DND-41 (cell line): ENCODE data around the gene CTU2.

ENCODE experiments used
- ATAC-seq: fragments of 200-7000 bp; cut with Tn5 transposase; 3 replicates; pipeline ENCODE4 v1.9.1; 2021; ENCODE audit warnings: low read depth; ENCODE audit not compliant: insufficient read depth
- DNase-seq: peaks from one replicate; pipeline ENCODE4 v3.0.0-alpha.2; 2020
- H2AFZ ChIP-seq: 2 replicates; pipeline ENCODE4 v1.6.0; 2012; ENCODE audit warnings: low read depth, low read length
- H3K27ac ChIP-seq: 2 replicates; pipeline ENCODE4 v1.5.1; 2012; ENCODE audit warnings: low read length, inconsistent platforms
- H3K27me3 ChIP-seq: fragments of 200-600 bp; sonication (generic); 2 replicates; pipeline ENCODE4 v1.6.0; 2012; ENCODE audit warnings: low read length, mild to moderate bottlenecking, inconsistent platforms; ENCODE audit not compliant: insufficient read depth, poor library complexity
- H3K36me3 ChIP-seq: 2 replicates; pipeline ENCODE4 v1.5.1; 2012; ENCODE audit warnings: low read length, inconsistent platforms; ENCODE audit not compliant: insufficient read depth
- H3K4me1 ChIP-seq: 2 replicates; pipeline ENCODE4 v1.5.1; 2012; ENCODE audit warnings: mild to moderate bottlenecking, low read length; ENCODE audit not compliant: insufficient read depth
- H3K4me2 ChIP-seq: 2 replicates; pipeline ENCODE4 v1.6.0; 2012; ENCODE audit warnings: mild to moderate bottlenecking, moderate library complexity, low read length, inconsistent platforms; ENCODE audit not compliant: insufficient read depth
- H3K4me3 ChIP-seq, 2 experiments: fragments of 200-600 bp in 1 of 2; shearing (Covaris generic) in 1 of 2; 2 replicates each; pipeline ENCODE4 v1.5.1; 2012 to 2016; ENCODE audit warnings: inconsistent platforms in 2 of 2, low read length in 2 of 2, mild to moderate bottlenecking in 2 of 2, low read depth in 1 of 2, moderate library complexity in 1 of 2
- H3K79me2 ChIP-seq: 2 replicates; pipeline ENCODE4 v1.6.0; 2012; ENCODE audit warnings: low read length, inconsistent platforms; ENCODE audit not compliant: insufficient read depth
- H3K9ac ChIP-seq: 2 replicates; pipeline ENCODE4 v1.6.0; 2012; ENCODE audit warnings: low read depth, mild to moderate bottlenecking, inconsistent platforms, low read length, moderate library complexity
- H3K9me3 ChIP-seq: 2 replicates; pipeline ENCODE4 v1.5.1; 2012; ENCODE audit warnings: low read length, moderate library complexity, mild to moderate bottlenecking, inconsistent platforms; ENCODE audit not compliant: insufficient read depth, severe bottlenecking
- H4K20me1 ChIP-seq: 2 replicates; pipeline ENCODE4 v1.6.0; 2012; ENCODE audit warnings: low read length; ENCODE audit not compliant: insufficient read depth
- CTCF ChIP-seq: IDR thresholded peaks from 2 replicates; pipeline ENCODE4 v1.5.1; 2012; ENCODE audit warnings: borderline replicate concordance, low read length, moderate library complexity, mild to moderate bottlenecking; ENCODE audit not compliant: poor library complexity, severe bottlenecking; ENCODE audit errors: extremely low read depth
- EZH2 ChIP-seq: IDR thresholded peaks from 3 replicates; pipeline ENCODE4 v1.6.1; 2012; ENCODE audit warnings: borderline replicate concordance, low read depth, mild to moderate bottlenecking, moderate library complexity, low read length, inconsistent platforms; ENCODE audit not compliant: severe bottlenecking

Gene CTU2

DNA sequence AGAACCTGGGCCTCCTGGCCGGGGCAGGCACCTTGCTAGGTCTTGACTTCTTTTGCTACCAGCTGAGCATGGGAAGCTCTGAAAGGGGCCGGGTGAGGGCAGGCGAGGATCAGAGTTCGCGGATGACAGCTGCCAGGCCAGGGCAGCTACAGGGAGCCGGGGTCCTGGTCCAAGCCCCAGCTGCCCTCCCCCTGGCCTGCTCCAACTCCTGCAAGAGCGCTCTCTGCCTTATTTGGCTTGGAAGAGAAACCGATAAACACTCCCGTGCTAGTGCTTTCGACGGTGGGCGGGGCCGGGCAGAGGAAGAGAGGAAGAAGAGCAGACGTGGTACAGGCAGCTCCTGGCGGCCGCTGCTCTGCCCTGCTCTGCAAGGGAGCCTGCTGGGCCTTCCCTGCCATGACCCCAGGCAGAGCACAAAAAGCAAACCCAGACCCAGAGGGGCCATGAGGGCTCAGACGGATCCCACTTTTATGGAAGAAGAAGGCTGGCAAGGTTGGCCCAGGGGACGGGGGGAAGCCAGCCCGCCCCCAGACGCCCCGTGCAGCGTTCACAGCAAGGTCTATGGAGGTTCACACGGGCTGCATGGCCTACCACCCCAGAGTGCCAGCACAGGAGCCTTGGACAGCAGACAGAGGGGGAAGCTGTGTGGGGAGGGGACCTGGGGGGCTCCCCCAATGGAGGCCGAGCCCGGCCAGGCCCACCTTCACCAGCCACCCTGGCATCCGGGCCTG, 53.1 kb downstream of the CTU2 start:
- Histone ChIP-seq H3K9me3 (no peaks in the 10 kb centered on the region), H3K36me3 (peaks cover 33% of the 10 kb centered on the region), H3K27ac (no peak overlapping the region), H3K79me2 (peaks cover 95% of the 10 kb centered on the region), H3K4me1 (no peaks in the 10 kb centered on the region), H3K4me2 (no peak overlapping the region), H4K20me1 (peaks cover 96% of the 10 kb centered on the region), H3K4me3 (no peak overlapping the region), H2AFZ (no peak overlapping the region), H3K27me3 (no peaks in the 10 kb centered on the region), H3K9ac (no peak overlapping the region)
- TF ChIP-seq CTCF (no peak), EZH2 (no peak)
- ATAC-seq (no peak), DNase-seq (no peak)

DNA sequence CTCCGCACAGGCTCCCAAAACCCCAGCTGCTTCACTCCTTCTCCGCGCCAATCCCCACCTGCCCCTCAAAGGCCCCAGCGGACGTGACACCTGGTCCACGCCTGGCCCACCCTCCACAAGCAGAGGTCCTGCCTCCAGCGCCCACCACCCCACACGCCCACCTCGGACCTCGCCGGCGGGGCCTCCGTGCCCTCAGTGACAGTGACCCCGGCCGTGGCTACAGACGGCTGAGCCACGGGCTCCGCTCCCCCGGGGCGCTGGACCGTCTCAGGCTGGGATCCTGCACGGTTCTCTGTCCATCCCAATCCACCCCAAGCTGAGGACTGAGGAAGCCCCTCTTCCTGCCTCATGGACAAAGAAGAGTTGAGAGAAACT, 53.7 kb downstream of the CTU2 start:
- no peaks in the 10 kb centered on the region for H3K9me3 ChIP-seq
- no peak overlapping the region for H3K9ac ChIP-seq
- no peak for ATAC-seq
- peaks cover 95% of the 10 kb centered on the region for H4K20me1 ChIP-seq
- H2AFZ ChIP-seq = no peak overlapping the region
- peaks cover 36% of the 10 kb centered on the region for H3K36me3 ChIP-seq
- no peaks in the 10 kb centered on the region for H3K4me1 ChIP-seq
- H3K4me2 ChIP-seq = no peak overlapping the region
- no peak overlapping the region for H3K4me3 ChIP-seq
- no peak for DNase-seq
- H3K27ac ChIP-seq = no peak overlapping the region
- no peak for TF ChIP-seq CTCF
- no peak for TF ChIP-seq EZH2
- no peaks in the 10 kb centered on the region for H3K27me3 ChIP-seq
- peaks cover 94% of the 10 kb centered on the region for H3K79me2 ChIP-seq

- ATAC-seq = no peak
- Histone ChIP-seq H3K4me3 (no peak overlapping the region), H3K9me3 (no peaks in the 10 kb centered on the region)
Observed at GRCh38 chr16:88760424-88761142, 54.3 kb downstream of the CTU2 start.

More at GRCh38 chr16:88760424-88761142, 54.3 kb downstream of the CTU2 start:
- Histone ChIP-seq H3K27me3 (no peaks in the 10 kb centered on the region), H3K27ac (no peak overlapping the region), H3K9ac (no peak overlapping the region), H2AFZ (no peak overlapping the region), H4K20me1 (peaks cover 93% of the 10 kb centered on the region), H3K79me2 (peaks cover 93% of the 10 kb centered on the region), H3K4me2 (no peak overlapping the region), H3K36me3 (peaks cover 40% of the 10 kb centered on the region), H3K4me1 (no peaks in the 10 kb centered on the region)
- TF ChIP-seq CTCF (no peak), EZH2 (no peak)
- no peak for DNase-seq
